ENCODE results near the gene TMEM40.

The TMEM40 gene

DNA sequence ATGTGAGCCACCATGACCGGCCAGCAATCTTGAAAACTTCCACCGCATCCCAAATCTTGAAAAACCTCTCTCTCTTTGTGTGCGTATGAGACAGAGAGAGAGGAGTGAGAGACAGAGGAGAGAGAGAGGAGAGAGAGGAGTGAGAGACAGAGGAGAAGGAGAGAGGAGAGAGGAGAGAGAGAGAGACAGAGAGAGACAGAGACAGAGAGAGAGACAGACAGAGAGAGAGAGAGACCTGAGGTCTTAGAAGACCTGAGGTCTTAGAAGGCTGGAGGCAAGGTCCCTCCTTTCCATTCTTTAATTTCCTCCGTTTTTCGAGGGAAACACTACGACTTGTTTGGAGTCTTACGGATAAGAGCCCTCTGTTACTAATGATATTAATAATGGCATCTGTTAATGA, 39.5 kb downstream of the TMEM40 start:
- POLR2A ChIA-PET, result interaction anchor here (1.1 kb wide), 1 partner anchor 56 kb away, joined by 3 read pairs; the partner anchor contains the start of gene RAF1
- TF ChIP-seq ZNF239 (tag by site-specific recombination; IDR thresholded peaks at IDR 0.05), result no peak
- no peak for TF ChIP-seq ZNF555 (tag by site-specific recombination; conservative IDR thresholded peaks at IDR 0.05)
- TF ChIP-seq, protein P1, sequence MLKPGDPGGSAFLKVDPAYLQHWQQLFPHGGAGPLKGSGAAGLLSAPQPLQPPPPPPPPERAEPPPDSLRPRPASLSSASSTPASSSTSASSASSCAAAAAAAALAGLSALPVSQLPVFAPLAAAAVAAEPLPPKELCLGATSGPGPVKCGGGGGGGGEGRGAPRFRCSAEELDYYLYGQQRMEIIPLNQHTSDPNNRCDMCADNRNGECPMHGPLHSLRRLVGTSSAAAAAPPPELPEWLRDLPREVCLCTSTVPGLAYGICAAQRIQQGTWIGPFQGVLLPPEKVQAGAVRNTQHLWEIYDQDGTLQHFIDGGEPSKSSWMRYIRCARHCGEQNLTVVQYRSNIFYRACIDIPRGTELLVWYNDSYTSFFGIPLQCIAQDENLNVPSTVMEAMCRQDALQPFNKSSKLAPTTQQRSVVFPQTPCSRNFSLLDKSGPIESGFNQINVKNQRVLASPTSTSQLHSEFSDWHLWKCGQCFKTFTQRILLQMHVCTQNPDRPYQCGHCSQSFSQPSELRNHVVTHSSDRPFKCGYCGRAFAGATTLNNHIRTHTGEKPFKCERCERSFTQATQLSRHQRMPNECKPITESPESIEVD (tag by site-specific recombination; IDR thresholded peaks at IDR 0.05), result no peak
- no peak for TF ChIP-seq ZFP69B (tag by site-specific recombination; IDR thresholded peaks at IDR 0.05)
- TF ChIP-seq ZNF596 (tag by site-specific recombination; IDR thresholded peaks at IDR 0.05), result peak; percentile 88
- TF ChIP-seq, protein P2, sequence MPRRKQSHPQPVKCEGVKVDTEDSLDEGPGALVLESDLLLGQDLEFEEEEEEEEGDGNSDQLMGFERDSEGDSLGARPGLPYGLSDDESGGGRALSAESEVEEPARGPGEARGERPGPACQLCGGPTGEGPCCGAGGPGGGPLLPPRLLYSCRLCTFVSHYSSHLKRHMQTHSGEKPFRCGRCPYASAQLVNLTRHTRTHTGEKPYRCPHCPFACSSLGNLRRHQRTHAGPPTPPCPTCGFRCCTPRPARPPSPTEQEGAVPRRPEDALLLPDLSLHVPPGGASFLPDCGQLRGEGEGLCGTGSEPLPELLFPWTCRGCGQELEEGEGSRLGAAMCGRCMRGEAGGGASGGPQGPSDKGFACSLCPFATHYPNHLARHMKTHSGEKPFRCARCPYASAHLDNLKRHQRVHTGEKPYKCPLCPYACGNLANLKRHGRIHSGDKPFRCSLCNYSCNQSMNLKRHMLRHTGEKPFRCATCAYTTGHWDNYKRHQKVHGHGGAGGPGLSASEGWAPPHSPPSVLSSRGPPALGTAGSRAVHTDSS (tag by site-specific recombination; IDR thresholded peaks at IDR 0.05), result no peak
- TF ChIP-seq ZNF184 (tag by site-specific recombination; IDR thresholded peaks at IDR 0.05), result no peak
- TF ChIP-seq ZNF174 (tag by site-specific recombination; IDR thresholded peaks at IDR 0.05), result no peak
- TF ChIP-seq ZNF664 (tag by site-specific recombination; IDR thresholded peaks at IDR 0.05), result no peak
- TF ChIP-seq ZNF544 (tag by site-specific recombination; IDR thresholded peaks at IDR 0.05), result no peak
- TF ChIP-seq OVOL3 (tag by site-specific recombination; IDR thresholded peaks at IDR 0.05), result no peak
- no peak for TF ChIP-seq ZNF529 (tag by site-specific recombination; IDR thresholded peaks at IDR 0.05; ENCODE audit: insufficient replicate concordance)
- TF ChIP-seq ZNF366 (tag by site-specific recombination; conservative IDR thresholded peaks at IDR 0.05), result 0 out of 2 replicates have a peak, but pooled peaks have one; percentile 15
- TF ChIP-seq ZNF792 (tag by site-specific recombination; IDR thresholded peaks at IDR 0.05), result no peak
- CTCF ChIA-PET, result interaction anchor here (0.5 to 3.8 kb wide), 20 partner anchors 10 to 224 kb away, joined by 3 to 33 read pairs (median 4); partner anchors contain the start of gene TMEM40
- H3K27ac ChIP-seq (ENCODE audit: extremely low read depth, low read depth, low read length), result no peak overlapping the region
- H3K4me1 ChIP-seq (ENCODE audit: control insufficient read depth, insufficient read depth, low read length), result no peaks in the 10 kb centered on the region
- H3K36me3 ChIP-seq (ENCODE audit: control insufficient read depth in 2 of 2, insufficient read depth in 1 of 2, low read length in 2 of 2), result no peaks in the 10 kb centered on the region
- no peak overlapping the region for H3K4me3 ChIP-seq (ENCODE audit: low read depth, low read length)
- H3K9me3 ChIP-seq (ENCODE audit: control insufficient read depth, insufficient read depth, low read depth, low read length), result no peaks in the 10 kb centered on the region

DNA sequence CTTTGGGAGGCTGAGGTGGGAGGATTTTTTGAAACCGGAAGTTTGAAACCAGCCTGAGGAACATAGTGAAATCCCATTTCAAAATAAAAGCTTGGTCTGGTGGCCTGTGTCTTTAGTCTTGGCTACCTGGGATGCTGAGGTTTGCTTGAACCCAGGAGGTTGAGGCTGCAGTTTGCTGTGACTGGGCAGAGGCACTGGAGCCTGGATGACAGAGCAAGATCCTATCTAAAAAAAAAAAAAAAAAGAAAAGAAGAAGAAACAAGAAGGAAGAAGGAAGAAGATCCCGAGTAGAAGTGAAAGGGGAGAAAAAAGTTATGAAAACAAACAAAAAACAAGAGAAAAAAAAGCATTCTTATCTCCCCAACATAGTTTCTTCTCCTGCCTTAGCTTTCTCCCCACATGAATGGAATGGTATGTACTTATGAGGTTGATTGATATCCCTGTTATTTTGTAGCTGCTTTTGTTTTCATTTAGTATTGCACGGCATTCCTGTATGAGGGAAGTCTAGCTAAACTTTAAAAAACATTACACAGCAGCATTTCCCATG, 42.4 kb downstream of the TMEM40 start:
- no peaks in the 10 kb centered on the region for H3K4me1 ChIP-seq (ENCODE audit: control insufficient read depth, insufficient read depth, low read length)
- ChIA-PET CTCF (interaction anchor here (0.7 to 4.2 kb wide), 2 partner anchors 9 to 32 kb away, joined by 4 to 22 read pairs; no protein-coding TSS in a partner anchor), POLR2A (interaction anchor here (0.6 kb wide), 1 partner anchor 13 kb away, joined by 11 read pairs; no protein-coding TSS in a partner anchor)
- H3K27ac ChIP-seq (ENCODE audit: extremely low read depth, low read depth, low read length), result no peak overlapping the region
- H3K4me3 ChIP-seq (ENCODE audit: low read depth, low read length), result no peak overlapping the region
- no peaks in the 10 kb centered on the region for H3K36me3 ChIP-seq (ENCODE audit: control insufficient read depth in 2 of 2, insufficient read depth in 1 of 2, low read length in 2 of 2)
- H3K9me3 ChIP-seq (ENCODE audit: control insufficient read depth, insufficient read depth, low read depth, low read length), result no peaks in the 10 kb centered on the region
- TF ChIP-seq MYNN (tag by site-specific recombination; IDR thresholded peaks at IDR 0.05; ENCODE audit: borderline replicate concordance) (peak; percentile 95), ZNF335 (tag by site-specific recombination; conservative IDR thresholded peaks at IDR 0.05) (no peak), IKZF3 (tag by site-specific recombination; IDR thresholded peaks at IDR 0.05) (no peak), ZBTB17 (tag by site-specific recombination; IDR thresholded peaks at IDR 0.05) (0 out of 2 replicates have a peak, but pooled peaks have one; percentile 63), ZNF175 (tag by site-specific recombination; IDR thresholded peaks at IDR 0.05) (no peak), ZNF664 (tag by site-specific recombination; IDR thresholded peaks at IDR 0.05) (no peak), ZNF624 (tag by site-specific recombination; IDR thresholded peaks at IDR 0.05) (no peak), PRDM1 (tag by site-specific recombination; IDR thresholded peaks at IDR 0.05) (peak; percentile 90), ZNF146 (tag by site-specific recombination; IDR thresholded peaks at IDR 0.05) (no peak), ZNF529 (tag by site-specific recombination; IDR thresholded peaks at IDR 0.05; ENCODE audit: insufficient replicate concordance) (no peak), ZNF366 (tag by site-specific recombination; conservative IDR thresholded peaks at IDR 0.05) (0 out of 2 replicates have a peak, but pooled peaks have one; percentile 14)
- TF ChIP-seq, protein P3, sequence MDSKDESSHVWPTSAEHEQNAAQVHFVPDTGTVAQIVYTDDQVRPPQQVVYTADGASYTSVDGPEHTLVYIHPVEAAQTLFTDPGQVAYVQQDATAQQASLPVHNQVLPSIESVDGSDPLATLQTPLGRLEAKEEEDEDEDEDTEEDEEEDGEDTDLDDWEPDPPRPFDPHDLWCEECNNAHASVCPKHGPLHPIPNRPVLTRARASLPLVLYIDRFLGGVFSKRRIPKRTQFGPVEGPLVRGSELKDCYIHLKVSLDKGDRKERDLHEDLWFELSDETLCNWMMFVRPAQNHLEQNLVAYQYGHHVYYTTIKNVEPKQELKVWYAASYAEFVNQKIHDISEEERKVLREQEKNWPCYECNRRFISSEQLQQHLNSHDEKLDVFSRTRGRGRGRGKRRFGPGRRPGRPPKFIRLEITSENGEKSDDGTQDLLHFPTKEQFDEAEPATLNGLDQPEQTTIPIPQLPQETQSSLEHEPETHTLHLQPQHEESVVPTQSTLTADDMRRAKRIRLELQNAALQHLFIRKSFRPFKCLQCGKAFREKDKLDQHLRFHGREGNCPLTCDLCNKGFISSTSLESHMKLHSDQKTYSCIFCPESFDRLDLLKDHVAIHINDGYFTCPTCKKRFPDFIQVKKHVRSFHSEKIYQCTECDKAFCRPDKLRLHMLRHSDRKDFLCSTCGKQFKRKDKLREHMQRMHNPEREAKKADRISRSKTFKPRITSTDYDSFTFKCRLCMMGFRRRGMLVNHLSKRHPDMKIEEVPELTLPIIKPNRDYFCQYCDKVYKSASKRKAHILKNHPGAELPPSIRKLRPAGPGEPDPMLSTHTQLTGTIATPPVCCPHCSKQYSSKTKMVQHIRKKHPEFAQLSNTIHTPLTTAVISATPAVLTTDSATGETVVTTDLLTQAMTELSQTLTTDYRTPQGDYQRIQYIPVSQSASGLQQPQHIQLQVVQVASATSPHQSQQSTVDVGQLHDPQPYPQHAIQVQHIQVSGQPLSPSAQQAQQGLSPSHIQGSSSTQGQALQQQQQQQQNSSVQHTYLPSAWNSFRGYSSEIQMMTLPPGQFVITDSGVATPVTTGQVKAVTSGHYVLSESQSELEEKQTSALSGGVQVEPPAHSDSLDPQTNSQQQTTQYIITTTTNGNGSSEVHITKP (tag by site-specific recombination; IDR thresholded peaks at IDR 0.05), result peak; percentile 88

Measured in HEK293 (cell line).